HG03139 (cell line): ENCODE measurements around the gene LTBP1.
"Not testable (repeated sequence)": the region's sequence is repeated elsewhere in the genome, so short reads cannot be mapped to it uniquely, and the experiment has no call there.

ENCODE experiments used
- ATAC-seq: cut with Tn5 transposase; IDR thresholded peaks from one replicate; pipeline ENCODE4 v1.9.1; 2021; ENCODE audit not compliant: unreplicated experiment

LTBP1 gene

DNA sequence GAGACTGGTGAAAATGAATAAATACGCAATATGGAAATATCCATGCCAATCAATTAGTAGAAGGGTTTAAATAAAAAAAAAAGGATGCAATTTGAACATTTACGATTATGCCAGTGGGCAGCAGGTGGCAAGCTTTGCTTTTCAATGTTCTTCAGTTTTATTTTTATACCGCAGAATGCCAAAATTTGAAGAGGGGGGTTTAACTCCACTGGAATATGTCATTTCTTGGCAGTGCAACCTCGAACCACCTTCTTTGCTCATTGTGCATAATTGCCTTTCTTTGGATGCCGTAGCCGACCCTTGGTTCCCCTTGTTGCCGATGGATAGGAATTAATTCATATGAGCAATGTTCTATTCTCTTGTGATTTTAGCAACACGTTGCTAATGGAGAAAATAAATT, 88.0 kb downstream of the LTBP1 start:
- ATAC-seq = no peak

GRCh38 chr2:33038230-33038629, 91.5 kb downstream of the LTBP1 start:
- ATAC-seq = no peak

DNA sequence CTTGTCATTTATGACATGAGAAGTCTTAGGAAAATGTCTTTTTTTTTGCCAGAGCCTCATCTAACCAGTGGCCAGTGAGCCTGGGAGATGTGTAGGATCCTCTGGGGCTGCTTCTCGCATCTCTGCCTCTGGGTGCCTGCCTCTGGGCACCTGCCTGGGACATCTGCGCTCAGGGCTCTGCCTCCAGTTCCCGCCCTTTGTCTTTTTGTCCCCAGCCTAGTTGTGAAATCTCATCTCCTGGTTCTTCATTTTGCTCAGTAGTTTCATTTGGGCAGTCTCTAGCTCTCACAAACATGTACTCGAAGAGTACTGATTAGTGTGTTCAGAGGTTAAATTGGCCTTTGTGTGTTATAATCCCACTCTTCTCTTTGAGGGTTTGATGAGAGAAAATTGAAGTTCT, 92.0 kb downstream of the LTBP1 start:
- ATAC-seq = no peak

DNA sequence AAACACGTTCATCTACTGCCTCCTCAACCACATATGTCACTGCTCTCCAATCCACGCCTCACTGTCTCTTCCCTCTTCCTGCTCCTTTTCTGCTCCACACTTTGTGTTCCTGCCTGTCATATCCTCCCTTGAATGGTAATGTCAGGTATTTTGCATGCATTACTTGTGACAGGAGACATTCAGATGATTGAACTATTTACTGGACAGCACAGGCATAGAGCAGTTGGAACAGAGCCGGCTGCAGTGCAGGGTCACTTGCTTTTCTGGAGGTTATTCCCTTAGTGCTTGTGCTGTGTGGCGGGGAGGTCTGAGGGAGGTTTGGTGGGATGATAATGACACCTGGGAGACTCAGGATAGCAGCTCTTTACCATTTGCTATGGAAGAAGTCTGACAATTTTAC, 93.8 kb downstream of the LTBP1 start:
- no peak for ATAC-seq

DNA sequence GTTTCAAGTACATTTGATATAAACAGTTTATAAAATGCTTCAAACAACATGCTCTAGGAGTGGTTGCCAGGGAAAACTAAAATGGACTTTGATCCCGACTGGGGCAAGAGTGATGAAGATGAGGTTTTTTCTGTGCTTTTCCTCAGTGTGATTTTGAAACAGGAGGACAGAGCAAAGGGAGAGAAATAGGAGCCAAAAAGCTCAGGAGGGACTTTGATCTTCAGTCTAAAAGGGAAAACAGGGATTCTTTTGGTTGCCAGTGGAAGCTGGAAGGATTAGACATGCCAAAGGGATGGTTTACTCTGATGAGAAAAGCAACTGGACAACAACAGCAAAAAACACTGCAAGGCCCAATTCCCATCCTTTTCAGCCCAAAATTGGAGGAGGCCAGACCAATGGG, 95.5 kb downstream of the LTBP1 start:
- ATAC-seq = no peak

GRCh38 chr2:33042819-33043218, 96.1 kb downstream of the LTBP1 start:
- ATAC-seq = no peak

DNA sequence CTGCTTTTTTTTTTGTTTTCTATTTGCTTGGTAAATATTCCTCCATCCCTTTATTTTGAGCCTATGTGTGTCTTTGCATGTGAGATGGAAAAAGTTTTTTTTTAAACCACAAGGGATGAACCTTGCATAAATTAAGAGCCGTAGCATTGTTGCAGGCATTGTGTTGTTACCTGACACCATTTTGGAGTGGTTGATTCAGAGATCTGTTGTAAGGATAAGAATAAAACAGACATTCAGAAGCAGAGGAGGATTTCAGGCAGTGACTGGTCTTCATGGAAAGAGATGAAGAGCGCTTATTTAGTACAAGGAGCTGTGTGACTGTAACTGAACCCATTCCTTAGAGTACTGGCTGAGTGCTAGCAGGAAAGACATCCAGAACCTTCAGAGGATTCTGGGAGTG, 101.2 kb downstream of the LTBP1 start:
- ATAC-seq = no peak

DNA sequence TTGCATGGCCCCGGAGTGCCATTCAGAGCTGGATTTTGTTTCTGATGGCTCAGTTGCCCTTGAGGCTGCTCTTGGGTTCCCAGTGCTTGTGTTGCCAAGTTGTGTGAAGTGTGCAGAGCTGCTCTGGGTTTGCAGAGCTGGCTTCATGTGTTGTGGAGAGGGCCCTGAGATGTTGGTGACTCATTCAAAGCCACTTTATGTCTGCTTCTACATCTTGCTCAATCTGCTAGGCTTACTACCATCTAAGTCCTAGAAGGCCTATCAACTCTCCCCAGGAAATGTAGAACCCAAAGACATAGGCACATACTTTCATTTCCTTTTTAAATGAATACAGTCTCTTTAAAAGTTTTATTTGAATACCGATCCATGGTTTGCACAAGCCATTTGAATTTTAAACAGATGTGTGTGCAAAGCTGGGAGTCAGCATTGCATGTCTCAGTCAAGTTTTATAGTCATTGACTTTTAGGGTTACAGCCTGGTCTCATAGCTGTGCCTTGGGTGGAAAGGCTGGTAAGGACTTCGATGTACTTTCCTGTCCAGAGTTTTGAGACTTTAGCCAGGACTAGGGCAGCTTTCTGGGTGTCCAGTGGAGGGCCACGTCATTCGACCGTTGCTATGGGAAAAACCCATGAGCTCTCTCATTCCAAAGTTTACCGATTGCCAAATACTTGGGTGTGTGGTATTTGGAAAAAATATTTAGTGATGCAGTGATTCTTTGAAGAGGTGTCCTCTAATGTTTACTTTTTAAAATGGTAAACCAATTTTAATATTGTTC, 105.0 kb downstream of the LTBP1 start:
- ATAC-seq = no peak

DNA sequence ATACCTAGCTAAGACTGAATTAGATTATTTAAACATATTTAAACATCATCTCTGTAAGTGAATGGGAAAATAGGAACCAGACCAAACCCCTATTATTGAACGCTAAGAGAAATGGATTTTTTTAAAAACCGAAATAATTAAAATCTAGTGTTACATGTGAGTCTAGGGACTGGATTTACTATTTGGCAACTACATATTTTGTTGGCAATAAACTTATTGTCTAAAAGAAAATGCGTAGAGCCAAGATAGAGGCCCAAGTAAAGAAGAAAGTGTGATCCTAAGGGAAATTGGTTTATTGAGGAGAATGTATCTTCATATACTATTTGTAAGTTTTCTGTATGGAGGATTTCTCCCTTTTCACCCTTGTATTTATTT, 105.6 kb downstream of the LTBP1 start:
- no peak for ATAC-seq

GRCh38 chr2:33052795-33053194, 106.0 kb downstream of the LTBP1 start:
- ATAC-seq = not testable (repeated sequence)

- no peak for ATAC-seq
These were observed 109.4 kb downstream of the LTBP1 start for GRCh38 chr2:33056170-33056569.

GRCh38 chr2:33057307-33058028, 110.7 kb downstream of the LTBP1 start:
- ATAC-seq = not testable (repeated sequence)

DNA sequence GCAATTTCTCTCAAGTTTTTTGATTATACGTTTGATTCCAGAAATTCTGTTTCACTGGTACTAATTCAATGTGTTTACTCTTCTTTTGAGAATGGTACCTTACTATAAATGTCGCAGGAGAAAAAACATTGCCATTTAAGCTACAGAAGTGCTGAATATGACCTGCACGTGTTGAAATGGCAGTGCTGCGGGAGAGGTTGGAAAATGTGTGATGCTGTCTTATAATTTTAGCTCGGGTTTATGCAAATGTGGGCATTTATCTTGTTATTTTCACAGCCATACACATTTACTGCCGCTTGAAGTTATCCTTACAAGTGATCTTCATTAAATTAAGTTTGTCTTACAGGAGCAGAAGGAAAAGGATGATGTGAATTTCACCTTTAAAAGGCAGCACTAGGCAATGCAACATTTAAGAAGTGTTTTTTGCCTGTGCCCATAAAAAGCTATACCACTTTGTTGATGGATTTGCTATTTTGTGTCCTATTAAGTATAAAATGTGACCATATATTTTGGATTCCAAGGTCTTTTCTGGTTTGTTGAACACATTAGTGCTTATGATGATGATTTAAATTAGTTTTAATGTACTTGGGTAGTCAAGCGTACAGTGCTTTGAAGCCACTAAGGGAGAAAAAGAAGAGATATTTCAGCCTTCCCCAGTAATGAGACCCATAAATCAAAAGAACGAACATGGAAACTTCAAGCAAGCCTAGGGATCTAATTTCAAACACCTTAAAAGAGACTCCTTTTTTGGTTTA, 112.1 kb downstream of the LTBP1 start:
- ATAC-seq = no peak

GRCh38 chr2:33059471-33060156, 112.9 kb downstream of the LTBP1 start:
- ATAC-seq = no peak

- ATAC-seq = no peak
These were observed 113.7 kb downstream of the LTBP1 start for GRCh38 chr2:33060405-33060804.

GRCh38 chr2:33062665-33063250, 116.0 kb downstream of the LTBP1 start:
- no peak for ATAC-seq

DNA sequence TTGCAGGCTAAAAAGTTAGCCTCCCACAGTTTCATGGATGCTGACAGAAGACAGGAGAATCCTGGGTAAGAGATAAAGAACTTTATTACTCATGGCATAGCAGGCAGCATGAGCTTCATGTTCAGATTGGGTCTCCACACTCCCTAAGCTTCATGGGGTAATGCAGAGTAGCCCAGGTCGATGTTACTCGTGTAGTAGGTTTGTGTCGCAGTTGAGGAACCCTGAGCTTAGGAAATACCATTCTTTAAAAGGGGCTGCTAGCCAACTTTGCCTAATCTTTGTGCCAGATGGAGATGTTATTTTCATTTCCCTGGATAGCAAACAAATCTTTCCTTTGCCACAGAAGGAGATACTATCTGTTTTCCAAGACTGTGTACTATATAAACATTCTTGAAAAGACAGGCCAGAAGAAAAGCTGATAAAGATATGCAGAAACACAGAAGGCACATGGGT, 117.6 kb downstream of the LTBP1 start:
- no peak for ATAC-seq

DNA sequence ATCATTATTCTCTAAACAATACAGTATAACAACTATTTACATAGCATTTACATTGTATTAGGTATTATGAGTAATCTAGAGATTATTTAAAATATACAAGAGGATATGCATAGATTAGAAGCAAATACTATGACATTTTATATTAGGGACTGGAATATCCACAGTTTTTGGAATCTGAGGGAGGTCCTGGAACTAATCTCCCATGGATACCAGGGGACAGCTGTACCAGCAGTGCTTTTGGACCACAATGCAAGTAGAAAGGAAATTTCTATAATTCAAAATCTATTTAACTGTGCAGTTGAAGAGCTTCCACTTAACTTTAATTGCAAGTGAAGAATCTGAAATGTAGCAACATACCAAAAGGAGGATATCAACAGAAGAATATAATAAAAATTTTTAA, 120.8 kb downstream of the LTBP1 start:
- no peak for ATAC-seq

DNA sequence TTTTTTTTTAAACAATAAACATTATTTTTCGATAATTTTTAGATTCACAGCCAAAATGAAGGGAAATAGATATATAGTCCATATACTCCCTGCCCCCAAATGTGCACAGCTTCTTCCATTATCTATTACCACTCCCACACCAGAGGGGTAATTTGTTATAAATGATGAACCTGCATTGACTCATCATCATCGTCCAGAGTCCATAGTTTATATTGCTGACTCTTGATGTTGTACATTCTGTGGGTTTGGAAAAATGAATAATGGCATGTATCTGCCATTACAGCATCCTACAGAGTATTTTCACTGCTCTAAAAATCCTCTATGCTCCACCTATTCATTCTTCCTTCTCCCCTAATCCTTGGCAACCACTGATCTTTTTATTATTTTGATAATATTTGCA, 121.5 kb downstream of the LTBP1 start:
- no peak for ATAC-seq

- no peak for ATAC-seq
These were observed 123.3 kb downstream of the LTBP1 start for GRCh38 chr2:33069894-33070651.
